OCI-LY1 (cell line): Measurements from ENCODE around the gene PLEKHH3.

Experiments
- CTCF ChIP-seq: fragments of 200-600 bp; sonication (generic), shearing (Covaris generic); IDR thresholded peaks from 2 replicates; pipeline ENCODE4 v1.5.1; 2017; ENCODE audit warnings: mild to moderate bottlenecking, antibody characterized with exemption, low read length, moderate library complexity, mixed read lengths
- EZH2 ChIP-seq: fragments of 200-600 bp; sonication (generic), shearing (Covaris generic); IDR thresholded peaks from 2 replicates; pipeline ENCODE4 v1.8.0; 2017; ENCODE audit warnings: borderline replicate concordance, mixed run types, mild to moderate bottlenecking, antibody characterized with exemption, low read length, moderate library complexity, mixed read lengths

DNA sequence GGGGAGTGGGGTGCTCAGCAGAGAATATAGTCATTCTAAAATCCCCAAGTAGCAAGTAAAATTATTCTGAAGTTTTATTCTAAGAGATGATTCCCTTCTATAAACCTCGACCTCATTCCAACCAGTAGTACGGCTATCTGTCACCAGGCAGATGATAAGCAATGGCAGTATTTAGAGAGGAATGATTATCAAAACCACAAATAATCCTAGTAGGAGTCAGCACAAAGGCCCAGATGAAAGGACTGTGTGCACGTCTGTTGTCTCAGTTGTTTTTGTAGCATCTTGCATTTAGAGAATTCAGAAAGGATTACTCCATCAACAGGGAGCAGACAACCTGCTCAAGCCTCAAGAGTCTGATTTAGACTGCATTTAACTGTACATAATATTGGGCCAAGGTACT, 46.8 kb upstream of the PLEKHH3 start:
- TF ChIP-seq CTCF (no peak), EZH2 (no peak)
